Renal pelvis (tissue), 4 donors: ENCODE results near the gene C4B. TPM values are rescaled to one million over a fixed set of nuclear protein-coding genes. Genes with fewer than 3 reads are reported as not detected.
"Not testable (repeated sequence)": the region's sequence is repeated elsewhere in the genome, so short reads cannot be mapped to it uniquely, and the experiment has no call there.

Experiments used
- DNase-seq: peaks from one replicate; pipeline ENCODE4 v3.0.0-alpha.2; 2013
- polyA plus RNA-seq, 3 donors: library from polyadenylated mRNA; unstranded; fragments of 120-200 nt; gene quantifications; one replicate each; pipeline ENCODE4 v1.2.1, GENCODE V29; 2013; ENCODE audit not compliant: insufficient read length in 3 of 3

The C4B gene
- polyA plus RNA-seq, 3 donors, result 21.3 to 27.5 (median 22.2) TPM

- not testable (repeated sequence) for DNase-seq
These were observed 15.0 kb downstream of the C4B start for GRCh38 chr6:32029553-32029952.

GRCh38 chr6:32035283-32036013 is 20.9 kb downstream of the C4B start:
- not testable (repeated sequence) for DNase-seq

- DNase-seq, result not testable (repeated sequence)
These were observed 22.5 kb downstream of the C4B start for GRCh38 chr6:32037136-32037535.

GRCh38 chr6:32037598-32038524 is 23.3 kb downstream of the C4B start, which contains the start of gene CYP21A2:
TSS of gene CYP21A2 (plus strand) at chr6:32038415. CDS start at chr6:32038423, 8 bp downstream.
- not testable (repeated sequence) for DNase-seq

DNA sequence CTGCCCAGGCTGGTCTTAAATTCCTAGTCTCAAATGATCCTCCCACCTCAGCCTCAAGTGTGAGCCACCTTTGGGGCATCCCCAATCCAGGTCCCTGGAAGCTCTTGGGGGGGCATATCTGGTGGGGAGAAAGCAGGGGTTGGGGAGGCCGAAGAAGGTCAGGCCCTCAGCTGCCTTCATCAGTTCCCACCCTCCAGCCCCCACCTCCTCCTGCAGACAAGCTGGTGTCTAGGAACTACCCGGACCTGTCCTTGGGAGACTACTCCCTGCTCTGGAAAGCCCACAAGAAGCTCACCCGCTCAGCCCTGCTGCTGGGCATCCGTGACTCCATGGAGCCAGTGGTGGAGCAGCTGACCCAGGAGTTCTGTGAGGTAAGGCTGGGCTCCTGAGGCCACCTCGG is 24.3 kb downstream of the C4B start:
- not testable (repeated sequence) for DNase-seq

- DNase-seq, result not testable (repeated sequence)
These were observed 25.0 kb downstream of the C4B start for GRCh38 chr6:32039321-32040274.

- not testable (repeated sequence) for DNase-seq
These were observed 25.9 kb downstream of the C4B start for GRCh38 chr6:32040299-32041049.

GRCh38 chr6:32041050-32041321 is 26.4 kb downstream of the C4B start:
- DNase-seq, result not testable (repeated sequence)

GRCh38 chr6:32041385-32041784 is 26.8 kb downstream of the C4B start:
- DNase-seq, result not testable (repeated sequence)

DNA sequence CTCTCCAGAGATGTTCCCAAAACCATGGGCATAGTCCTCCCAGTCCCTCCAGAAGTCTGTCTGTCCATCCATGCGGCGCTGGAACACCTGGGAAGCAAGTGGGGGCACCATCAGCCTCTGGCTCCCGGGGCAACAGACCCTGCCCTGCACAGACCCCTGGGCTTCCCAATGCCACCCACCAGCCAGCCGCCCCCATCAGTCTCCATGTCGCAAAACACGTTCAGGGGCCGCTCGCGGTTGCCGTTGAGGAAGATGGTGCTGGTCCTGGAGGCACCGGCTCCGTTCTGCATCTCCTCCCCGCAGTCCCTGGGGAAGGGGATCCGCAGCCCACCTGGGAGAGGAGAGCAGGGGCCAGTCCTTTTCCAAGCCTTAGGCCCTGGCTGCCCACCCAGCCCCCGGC is 27.7 kb downstream of the C4B start:
- DNase-seq, result not testable (repeated sequence)

DNA sequence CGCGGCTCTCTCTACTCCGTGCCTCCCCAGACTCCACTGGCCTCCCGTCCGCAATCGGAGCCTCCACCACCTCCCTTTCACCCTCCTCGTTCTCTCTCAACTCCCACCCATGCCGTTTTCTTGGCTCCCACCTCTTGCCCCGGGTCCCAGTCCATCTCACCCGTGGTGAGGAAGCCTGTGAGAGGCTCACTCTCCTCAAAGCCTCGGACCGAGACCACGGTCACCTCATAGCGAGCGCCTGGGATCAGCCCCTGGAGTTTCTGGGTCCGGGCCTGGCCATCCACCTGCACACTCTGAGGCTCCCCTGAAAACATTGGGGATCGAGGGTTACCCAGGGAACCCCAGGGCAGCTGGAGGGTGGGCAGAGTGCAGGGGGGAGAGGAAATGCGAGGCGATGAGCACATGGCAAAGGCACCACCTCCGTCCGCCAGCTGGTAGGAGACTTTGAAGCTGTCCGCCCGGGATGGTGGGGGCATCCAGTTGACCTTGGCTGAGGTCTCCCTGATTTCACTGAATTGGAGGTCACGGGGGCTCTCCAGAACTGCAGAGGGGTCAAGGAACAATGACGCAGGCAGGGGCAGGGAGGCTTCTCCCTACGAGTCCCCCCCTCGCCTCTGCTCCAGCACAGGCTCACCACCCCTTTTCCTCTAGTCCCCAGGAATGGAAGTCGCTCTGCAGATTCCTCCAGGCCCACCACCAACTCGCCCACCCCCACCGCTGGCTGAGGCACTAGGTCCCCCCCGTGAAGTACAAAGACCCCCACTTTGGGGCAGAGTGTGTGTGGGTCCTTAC is 29.2 kb downstream of the C4B start:
- DNase-seq, result not testable (repeated sequence)

DNA sequence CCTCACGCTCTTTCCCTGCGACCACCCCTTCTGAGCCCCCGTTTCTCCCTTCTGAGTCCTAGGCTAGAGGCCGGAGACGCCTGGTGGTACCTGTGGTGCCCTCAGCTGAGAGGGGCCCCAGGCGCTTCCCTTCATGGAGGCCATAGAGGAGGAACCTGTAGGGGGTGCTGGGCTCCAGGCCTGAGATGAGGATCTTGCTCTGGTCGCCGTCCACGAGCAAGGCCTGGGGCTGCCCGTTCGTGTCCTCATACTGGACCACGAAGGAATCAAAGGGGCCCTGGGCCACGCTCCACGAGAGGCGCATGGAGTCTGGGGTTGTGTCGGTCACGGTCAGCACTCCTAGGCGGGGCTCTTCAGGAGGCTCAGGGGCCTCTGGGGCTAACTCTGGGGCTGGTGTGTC is 30.3 kb downstream of the C4B start:
- DNase-seq, result not testable (repeated sequence)

DNA sequence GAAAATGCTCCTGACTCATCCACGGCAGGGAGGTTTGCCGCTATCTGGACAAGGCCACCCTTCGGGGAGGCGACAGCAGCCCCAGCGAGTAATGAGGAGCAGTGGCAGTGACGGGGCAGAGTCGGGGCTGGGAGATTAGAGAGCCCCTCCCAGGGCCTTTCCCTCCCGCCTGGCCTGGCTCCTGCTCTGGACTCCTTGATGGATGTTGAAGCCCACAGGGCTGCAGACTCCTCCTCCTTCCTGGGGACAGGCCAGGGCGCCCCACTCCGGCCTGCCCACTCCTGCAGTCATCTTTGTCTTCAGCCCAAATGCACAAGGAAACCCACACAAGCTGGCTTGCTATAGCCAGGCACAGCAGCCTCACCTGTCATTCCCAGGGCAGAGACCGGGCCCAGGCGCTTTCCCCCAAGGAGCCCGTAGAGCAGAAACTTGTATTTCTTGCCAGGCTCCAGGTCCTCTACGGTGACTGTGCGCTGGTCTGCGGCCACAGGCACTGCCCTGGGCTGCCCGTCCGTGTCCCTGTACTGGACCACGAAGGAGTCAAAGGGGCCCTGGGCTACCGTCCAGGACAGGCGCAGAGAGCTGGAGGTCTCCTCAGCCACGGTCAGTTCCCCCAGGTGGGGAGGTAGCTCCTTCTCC is 31.3 kb downstream of the C4B start:
- no peak for DNase-seq

- no peak for DNase-seq
These were observed 32.0 kb downstream of the C4B start for GRCh38 chr6:32046450-32047083.

DNA sequence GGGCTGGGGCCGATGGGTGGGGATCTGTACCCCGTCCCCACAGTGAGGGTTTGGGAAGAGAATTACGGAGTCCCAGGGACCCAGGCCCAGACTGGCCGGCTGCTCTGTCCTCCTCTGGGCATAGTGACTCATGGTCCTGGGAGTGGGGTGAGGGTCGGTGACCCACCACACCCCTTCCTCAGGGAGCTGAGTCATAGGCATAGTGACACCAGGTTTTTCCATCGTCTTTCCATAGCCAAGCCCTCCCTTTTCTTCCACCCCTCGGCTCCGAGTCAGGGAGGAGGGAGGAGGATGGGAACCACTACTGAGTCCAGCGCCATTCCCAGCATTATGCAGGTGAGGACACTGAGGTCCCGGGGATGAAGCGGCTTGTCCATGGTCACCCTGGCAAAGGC is 32.5 kb downstream of the C4B start:
- no peak for DNase-seq

GRCh38 chr6:32047539-32047854 is 32.9 kb downstream of the C4B start:
- no peak for DNase-seq

DNA sequence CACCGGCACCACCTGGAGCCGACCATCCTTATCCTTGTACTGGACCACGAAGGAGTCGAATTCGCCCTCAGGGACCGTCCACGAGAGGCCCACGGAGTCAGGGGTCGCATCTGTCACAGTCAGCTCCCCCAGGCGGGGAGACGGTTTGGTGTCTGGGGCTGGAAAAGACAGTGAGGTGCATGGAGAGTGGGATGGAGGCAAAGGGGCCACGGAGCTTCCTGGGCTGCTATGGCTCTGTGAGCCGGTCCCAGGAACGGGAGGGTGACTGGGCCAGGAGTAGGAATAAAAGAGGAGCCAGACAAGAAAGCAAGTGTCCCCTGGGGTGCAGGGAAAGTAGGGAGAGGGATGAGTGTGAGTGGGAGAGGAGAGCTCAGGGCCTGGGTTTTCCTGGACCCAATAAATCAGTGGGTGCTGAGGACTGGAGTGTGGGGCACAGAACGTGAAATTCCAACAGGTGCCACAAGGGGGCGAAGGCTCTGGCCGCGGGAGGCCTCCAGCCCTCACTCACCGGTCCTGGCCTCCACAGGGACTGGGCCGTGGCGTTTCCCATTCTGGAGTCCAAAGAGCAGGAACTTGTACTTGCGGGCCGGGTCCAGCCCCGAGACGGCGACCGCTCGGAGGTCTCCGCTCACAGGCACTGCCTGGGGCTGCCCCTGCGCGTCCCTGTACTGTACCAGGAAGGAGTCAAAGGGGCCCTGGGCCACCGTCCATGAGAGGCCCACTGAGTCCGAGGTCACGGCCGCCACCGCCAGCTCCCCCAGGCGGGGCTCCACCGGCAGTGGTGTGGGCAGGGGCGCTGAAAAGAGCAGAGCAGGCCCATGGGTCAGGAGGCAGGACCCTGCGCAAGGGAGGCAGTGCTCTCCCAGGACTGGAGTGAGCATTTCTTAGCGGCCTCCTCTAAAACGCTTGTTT is 33.5 kb downstream of the C4B start:
- DNase-seq, result peak; percentile 58

GRCh38 chr6:32049149-32049548 is 34.6 kb downstream of the C4B start:
- DNase-seq, result not testable (repeated sequence)
